GM12865 (cell line): ENCODE data around the gene RBM34.
"Not testable (repeated sequence)": the region's sequence is repeated elsewhere in the genome, so short reads cannot be mapped to it uniquely, and the experiment has no call there.

Source experiments
- DNase-seq: peaks from one replicate; pipeline ENCODE4 v3.0.0; 2010; ENCODE audit warnings: low read depth
- H3K4me3 ChIP-seq: 2 replicates; pipeline ENCODE4 v1.5.1; 2011; ENCODE audit warnings: mild to moderate bottlenecking, low read depth, low read length, control low read depth
- CTCF ChIP-seq: IDR thresholded peaks from 2 replicates; pipeline ENCODE4 v1.5.1; 2011; ENCODE audit warnings: low read length, control low read depth, low read depth, inconsistent platforms; ENCODE audit not compliant: insufficient read depth; ENCODE audit errors: missing control alignments

Gene RBM34

GRCh38 chr1:235090406-235091069, 70.5 kb downstream of the RBM34 start:
- no peak overlapping the region for H3K4me3 ChIP-seq
- no peak for DNase-seq
- TF ChIP-seq CTCF = no peak

- TF ChIP-seq CTCF = no peak
- no peak for DNase-seq
Measured at GRCh38 chr1:235088907-235089306, 72.1 kb downstream of the RBM34 start.

GRCh38 chr1:235088430-235088829, 72.6 kb downstream of the RBM34 start:
- TF ChIP-seq CTCF = no peak
- no peak overlapping the region for H3K4me3 ChIP-seq
- DNase-seq = no peak

More at GRCh38 chr1:235088907-235089306, 72.1 kb downstream of the RBM34 start:
- no peak overlapping the region for H3K4me3 ChIP-seq

GRCh38 chr1:235087906-235088305, 73.1 kb downstream of the RBM34 start:
- DNase-seq = no peak
- no peak overlapping the region for H3K4me3 ChIP-seq
- no peak for TF ChIP-seq CTCF

- not testable (repeated sequence) for H3K4me3 ChIP-seq, DNase-seq
Measured at GRCh38 chr1:235085411-235086117, 75.5 kb downstream of the RBM34 start.
